Retinal pigment epithelial cell (primary cell): ENCODE results near the gene CLEC2B.

Experiments
- DNase-seq: peaks from one replicate; pipeline ENCODE4 v3.0.0-alpha.2; 2010; ENCODE audit warnings: low read depth
- H3K4me3 ChIP-seq: 2 replicates; pipeline ENCODE4 v1.5.1; 2011; ENCODE audit warnings: mild to moderate bottlenecking, low read length, control low read depth, moderate library complexity
- TF ChIP-seq, protein P1 (sequence below): conservative IDR thresholded peaks from 2 replicates; pipeline ENCODE4 v1.5.1; 2011; ENCODE audit warnings: low read depth, low read length, control low read depth, inconsistent platforms

CLEC2B gene

DNA sequence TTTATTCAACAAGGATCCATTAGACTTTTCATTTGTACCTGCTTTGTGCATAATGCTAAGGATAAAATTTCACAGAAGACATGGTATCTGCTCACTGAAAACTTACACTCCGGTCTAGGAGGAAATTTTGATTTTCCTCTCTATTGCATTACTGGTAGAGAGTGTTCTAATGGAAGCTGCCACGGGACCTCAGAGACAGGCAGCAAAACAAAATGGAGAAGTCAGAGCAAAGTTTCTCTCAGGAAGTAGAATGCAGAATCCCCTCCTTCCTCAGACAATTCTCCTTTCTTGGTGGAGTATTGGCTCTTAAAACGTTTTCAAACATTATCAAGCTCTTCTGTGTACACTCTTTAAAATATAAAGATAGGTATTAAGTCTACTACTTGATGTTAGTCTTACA, 12.3 kb downstream of the CLEC2B start:
- no peak overlapping the region for H3K4me3 ChIP-seq
- TF ChIP-seq, protein P1, sequence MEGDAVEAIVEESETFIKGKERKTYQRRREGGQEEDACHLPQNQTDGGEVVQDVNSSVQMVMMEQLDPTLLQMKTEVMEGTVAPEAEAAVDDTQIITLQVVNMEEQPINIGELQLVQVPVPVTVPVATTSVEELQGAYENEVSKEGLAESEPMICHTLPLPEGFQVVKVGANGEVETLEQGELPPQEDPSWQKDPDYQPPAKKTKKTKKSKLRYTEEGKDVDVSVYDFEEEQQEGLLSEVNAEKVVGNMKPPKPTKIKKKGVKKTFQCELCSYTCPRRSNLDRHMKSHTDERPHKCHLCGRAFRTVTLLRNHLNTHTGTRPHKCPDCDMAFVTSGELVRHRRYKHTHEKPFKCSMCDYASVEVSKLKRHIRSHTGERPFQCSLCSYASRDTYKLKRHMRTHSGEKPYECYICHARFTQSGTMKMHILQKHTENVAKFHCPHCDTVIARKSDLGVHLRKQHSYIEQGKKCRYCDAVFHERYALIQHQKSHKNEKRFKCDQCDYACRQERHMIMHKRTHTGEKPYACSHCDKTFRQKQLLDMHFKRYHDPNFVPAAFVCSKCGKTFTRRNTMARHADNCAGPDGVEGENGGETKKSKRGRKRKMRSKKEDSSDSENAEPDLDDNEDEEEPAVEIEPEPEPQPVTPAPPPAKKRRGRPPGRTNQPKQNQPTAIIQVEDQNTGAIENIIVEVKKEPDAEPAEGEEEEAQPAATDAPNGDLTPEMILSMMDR, result no peak
- DNase-seq, result no peak

DNA sequence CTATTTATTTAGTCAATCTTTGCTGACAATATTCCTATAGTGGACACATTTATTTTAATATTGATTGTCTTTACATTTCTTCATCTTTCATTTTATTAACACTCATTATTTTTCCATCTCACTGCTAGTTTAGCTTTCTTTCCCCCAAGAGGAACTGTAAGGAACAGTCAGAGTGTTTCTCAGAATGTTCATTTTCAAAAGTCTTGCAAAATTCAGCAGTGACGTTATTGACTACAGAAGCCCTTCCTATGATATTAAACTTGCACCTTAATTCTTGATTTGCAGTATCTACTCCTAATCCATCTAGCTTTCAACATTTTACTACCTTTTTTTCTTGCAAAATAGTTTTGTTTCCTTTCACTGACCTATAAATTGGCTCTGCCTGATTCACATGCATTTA, 13.0 kb downstream of the CLEC2B start:
- no peak overlapping the region for H3K4me3 ChIP-seq
- DNase-seq, result no peak
- TF ChIP-seq, protein P1, result no peak

DNA sequence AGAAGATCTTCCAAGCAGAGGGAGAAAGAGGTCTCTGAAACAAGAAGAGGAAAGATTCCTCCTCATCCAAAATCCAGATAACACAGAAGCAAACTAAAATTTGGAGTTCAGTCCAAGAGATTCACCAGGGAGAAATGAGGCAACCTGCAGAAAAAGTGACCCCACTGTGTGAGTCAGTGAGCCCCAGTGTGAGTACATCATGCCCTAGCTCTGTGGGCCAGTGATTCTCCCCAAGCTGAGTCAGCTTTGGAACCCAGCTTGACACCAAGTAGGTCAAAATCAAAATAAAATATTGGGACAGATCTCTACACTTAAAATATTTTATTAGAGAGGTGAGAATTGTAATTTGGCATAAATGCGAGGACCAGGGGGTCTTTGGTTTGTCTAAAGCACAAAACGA, 17.2 kb downstream of the CLEC2B start:
- TF ChIP-seq, protein P1, result no peak

DNA sequence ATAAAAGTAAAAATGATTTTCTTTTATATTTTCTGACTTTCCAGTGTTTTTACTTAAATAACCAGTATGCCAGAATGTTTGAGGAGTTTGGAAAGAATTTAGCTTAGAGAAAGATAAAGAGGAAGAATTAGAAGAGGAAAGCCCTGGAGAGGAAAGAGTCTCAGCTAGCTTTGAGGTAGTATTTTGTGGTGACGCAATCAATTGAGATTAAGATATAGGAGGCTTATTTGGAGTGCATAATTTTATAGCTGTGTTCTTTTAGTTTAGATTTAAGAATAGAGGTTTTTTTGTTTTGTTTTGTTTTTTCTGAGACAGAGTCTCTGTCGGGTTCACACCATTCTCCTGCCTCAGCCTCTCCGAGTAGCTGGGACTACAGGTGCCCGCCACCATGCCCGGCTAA, 18.1 kb downstream of the CLEC2B start:
- no peak for DNase-seq
- TF ChIP-seq, protein P1, result no peak
- no peak overlapping the region for H3K4me3 ChIP-seq

More for the DNA sequence above, 17.2 kb downstream of the CLEC2B start:
- DNase-seq, result no peak
- H3K4me3 ChIP-seq, result no peak overlapping the region

DNA sequence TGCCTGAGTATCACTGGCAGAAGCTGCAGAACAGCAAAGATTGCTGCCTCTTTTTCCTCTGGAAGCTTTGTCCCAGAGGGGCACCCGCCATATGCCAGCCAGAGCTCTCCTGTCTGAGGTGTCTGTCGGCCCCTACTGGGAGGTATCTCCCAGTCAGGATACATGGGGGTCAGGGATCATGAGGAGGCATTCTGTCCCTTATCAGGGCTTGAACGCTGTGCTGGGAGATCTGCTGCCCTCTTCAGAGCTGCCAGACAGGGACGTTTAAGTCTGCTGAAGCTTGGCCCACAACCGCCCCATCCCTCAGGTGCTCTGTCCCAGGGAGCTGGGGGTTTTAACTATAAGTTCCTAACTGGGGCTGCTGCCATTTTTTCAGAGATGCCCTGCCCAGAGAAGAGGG, 20.3 kb downstream of the CLEC2B start:
- DNase-seq, result no peak
- H3K4me3 ChIP-seq, result no peak overlapping the region
- TF ChIP-seq, protein P1, result no peak

DNA sequence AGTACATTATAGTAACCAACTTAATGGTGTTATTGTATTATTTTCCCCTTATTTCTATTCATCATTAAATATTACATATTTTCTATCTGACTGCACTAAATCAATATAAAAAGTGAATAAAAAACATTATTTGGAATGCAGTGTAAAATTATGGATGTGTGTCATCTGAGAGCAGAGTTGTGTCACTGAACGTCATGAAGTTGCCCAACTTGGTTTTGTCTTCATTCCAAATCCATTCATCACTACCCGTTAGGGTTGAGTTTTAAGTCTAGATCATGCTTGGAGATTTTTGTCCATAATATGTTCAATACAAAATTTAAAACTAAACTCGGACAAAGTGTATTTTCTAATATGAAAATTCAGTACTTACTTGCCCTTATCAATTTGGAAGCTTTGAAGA, 25.7 kb downstream of the CLEC2B start:
- no peak for DNase-seq
- TF ChIP-seq, protein P1, result no peak
- H3K4me3 ChIP-seq, result no peak overlapping the region

DNA sequence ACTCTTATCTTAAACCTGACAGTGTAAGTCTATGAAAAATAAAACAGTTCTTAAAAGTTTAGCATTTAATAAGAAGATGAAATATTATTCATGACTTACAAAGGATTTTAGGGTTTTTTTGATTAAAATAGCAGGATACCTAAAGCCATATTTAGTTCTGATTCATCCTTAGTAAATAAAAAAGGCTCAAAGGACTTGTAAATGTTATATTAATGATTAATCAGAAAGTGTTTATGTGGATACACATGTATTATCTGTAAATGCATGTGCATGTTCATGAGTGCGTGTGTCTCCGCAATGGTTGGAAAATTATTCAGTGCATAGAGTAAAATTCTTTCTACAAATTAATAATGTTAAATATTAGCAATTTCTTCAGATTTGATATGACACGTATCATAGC, 37.4 kb downstream of the CLEC2B start:
- DNase-seq, result no peak
- H3K4me3 ChIP-seq, result no peak overlapping the region
- TF ChIP-seq, protein P1, result no peak
